SK-N-MC (cell line): ENCODE results near the gene NIT1.

Experiments used
- EZH2 ChIP-seq: fragments of 200-600 bp; sonication (generic); IDR thresholded peaks from one replicate; pipeline ENCODE4 v1.6.1; 2017; ENCODE audit warnings: antibody characterized with exemption
- POLR2AphosphoS5 ChIP-seq: IDR thresholded peaks from 2 replicates; pipeline ENCODE4 v1.6.1; 2012; ENCODE audit warnings: mild to moderate bottlenecking, low read depth, low read length, borderline replicate concordance

DNA sequence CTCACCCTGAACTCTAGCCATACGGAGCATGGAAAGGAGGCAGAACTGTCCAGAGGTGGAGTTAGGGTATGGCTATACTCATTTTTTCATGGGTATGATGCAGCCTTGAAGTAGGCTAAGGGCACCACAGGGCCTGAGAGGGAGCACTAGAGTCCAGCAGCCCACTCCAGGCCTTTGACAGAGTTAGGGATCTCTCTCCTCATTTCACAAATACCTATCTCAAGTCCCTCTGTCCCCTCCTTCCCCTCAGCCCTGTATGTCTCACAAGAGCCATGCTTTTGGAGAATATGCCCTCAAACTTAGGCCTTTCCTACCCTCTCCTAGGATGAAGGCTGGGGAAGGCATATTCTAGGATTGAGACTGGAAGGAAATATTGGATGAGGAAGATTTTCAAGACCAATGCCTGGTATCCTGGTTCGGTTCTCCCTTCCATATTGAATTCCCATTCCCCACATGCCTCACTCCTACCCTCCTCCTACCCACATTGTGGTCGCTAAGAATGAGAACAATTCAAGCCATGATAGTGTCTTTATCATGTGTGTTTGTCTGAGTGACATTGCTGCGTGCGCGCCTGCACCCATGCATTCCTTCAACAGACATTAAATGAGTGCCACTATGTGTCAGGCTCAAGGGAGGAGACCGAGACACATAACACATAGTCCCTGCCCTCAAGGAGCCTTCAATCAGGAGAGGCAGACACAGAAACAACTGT, 26.0 kb upstream of the NIT1 start:
- TF ChIP-seq POLR2AphosphoS5 (no peak), EZH2 (no peak)
